ENCODE measurements around the gene TXN. TPM values are rescaled to one million over a fixed set of nuclear protein-coding genes. Genes with fewer than 3 reads are reported as not detected.
A peak's percentile ranks its signal among the peaks of the same experiment; 100 is the strongest.

The TXN gene
- total RNA-seq, 4 donors from 2014 or later = 472 to 921 (median 819) TPM

- 64 to 70% methylated on average over 1 of the region's 1 CpG for WGBS, 2 donors
- no peak overlapping the region for H3K27ac ChIP-seq
- TF ChIP-seq POLR2A (IDR thresholded peaks at IDR 0.05) (no peak), CTCF (IDR thresholded peaks at IDR 0.05) (no peak)
Observed at GRCh38 chr9:110290001-110290400, 33.7 kb upstream of the TXN start.

DNA sequence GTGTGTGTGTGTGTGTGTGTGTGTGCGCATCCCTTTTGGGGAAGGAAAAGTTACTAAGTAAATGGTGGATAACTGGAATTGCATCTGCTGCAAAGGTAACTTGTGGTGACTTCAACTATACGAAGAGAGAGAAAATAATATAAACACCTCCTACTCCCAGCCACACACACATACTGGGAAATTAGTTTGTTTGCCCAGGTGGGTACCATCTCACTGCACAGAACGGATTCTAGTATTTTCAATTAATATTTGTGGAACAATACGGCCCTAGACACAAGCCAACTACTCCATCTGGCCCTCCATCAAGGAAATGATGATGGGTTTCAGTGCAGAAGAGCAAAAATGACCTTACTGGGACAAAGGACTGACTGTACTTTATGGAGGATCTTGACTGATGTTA is 32.2 kb upstream of the TXN start:
- DNase-seq = no peak
- TF ChIP-seq CTCF (IDR thresholded peaks at IDR 0.05) (no peak), POLR2A (IDR thresholded peaks at IDR 0.05) (no peak)
- Histone ChIP-seq H3K27ac (no peak overlapping the region), H3K4me1 (peaks cover 0 to 57% (median 11%) of the 10 kb centered on the region in 3 donors), H3K27me3 (no peaks in the 10 kb centered on the region), H3K9me3 (no peaks in the 10 kb centered on the region), H3K36me3 (no peaks in the 10 kb centered on the region), H3K4me3 (no peak overlapping the region)
- 79 to 83% methylated on average over 4 of the region's 4 CpGs for WGBS, 2 donors
- intact Hi-C loops (cut with DNase I) = no loop called here

More at GRCh38 chr9:110290001-110290400, 33.7 kb upstream of the TXN start:
- no peak overlapping the region for H3K4me3 ChIP-seq
- no peaks in the 10 kb centered on the region for H3K9me3 ChIP-seq
- no peaks in the 10 kb centered on the region for H3K27me3 ChIP-seq
- intact Hi-C loops (cut with DNase I) = no loop called here
- peaks cover 0 to 58% (median 11%) of the 10 kb centered on the region in 3 donors for H3K4me1 ChIP-seq
- H3K36me3 ChIP-seq = no peaks in the 10 kb centered on the region
- no peak for DNase-seq

DNA sequence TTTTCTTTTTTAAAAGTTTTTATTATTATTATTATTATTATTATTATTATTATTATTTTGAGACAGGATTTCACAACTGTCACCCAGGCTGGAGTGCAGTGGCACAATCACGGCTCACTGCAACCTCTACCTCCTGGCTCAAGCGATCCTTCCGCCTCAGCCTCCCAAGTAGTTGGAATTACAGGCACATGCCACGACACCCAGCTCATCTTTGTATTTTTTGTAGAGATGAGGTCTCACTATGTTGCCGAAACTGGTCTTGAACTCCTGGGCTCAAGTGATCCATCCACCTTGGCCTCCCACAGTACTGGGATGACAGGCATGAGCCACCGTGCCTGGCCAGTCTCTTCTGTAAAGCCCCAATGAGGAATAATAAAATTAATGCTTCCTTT is 31.0 kb upstream of the TXN start:
- Histone ChIP-seq H3K4me3 (no peak overlapping the region), H3K9me3 (no peaks in the 10 kb centered on the region), H3K36me3 (no peaks in the 10 kb centered on the region), H3K4me1 (peaks cover 0 to 53% (median 5%) of the 10 kb centered on the region in 3 donors), H3K27me3 (no peaks in the 10 kb centered on the region), H3K27ac (peak overlapping the region in 2 of 4 donors; percentile 50 to 71)
- no peak for TF ChIP-seq POLR2A (IDR thresholded peaks at IDR 0.05)
- no peak for TF ChIP-seq CTCF (IDR thresholded peaks at IDR 0.05)
- intact Hi-C loops (cut with DNase I) = no loop called here
- DNase-seq = no peak
- 76 to 81% methylated on average over 5 to 6 of the region's 6 CpGs for WGBS, 2 donors

DNA sequence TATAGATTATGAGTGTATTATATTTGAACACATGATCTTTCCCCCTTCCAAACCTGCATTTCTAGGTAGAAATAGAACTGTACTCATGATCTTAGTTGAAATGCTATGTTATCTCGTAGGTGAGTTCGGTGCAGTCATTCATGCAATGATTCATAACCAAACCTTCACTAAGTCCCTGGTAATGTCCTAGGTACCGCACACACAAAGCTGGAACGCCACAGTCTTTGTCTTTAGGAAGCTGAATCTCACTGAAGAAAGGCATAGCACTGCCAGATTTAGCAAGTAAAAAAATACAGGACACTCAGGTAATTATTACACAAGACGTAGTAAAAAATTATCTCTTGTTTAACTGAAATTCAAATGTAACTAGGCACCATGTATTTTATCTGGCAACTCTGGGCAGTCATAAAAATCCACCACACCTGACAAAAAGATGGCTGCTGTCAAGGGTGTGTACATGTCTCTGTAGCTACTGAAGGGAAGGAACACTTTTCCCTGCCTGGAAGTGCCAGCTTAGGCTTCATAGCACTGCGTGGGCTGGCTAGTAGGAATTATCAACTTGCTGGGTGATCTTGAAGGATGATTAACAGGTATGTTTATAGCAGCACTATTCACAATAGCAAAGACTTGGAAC is 28.0 kb upstream of the TXN start:
- intact Hi-C loops (cut with DNase I) = no loop called here
- TF ChIP-seq POLR2A (IDR thresholded peaks at IDR 0.05) (no peak), CTCF (IDR thresholded peaks at IDR 0.05) (no peak)
- Histone ChIP-seq H3K9me3 (no peaks in the 10 kb centered on the region), H3K4me1 (peaks cover 0 to 40% (median 3%) of the 10 kb centered on the region in 3 donors), H3K4me3 (no peak overlapping the region), H3K27ac (peak overlapping the region; percentile 80 to 89 (median 82)), H3K36me3 (no peaks in the 10 kb centered on the region), H3K27me3 (no peaks in the 10 kb centered on the region)
- WGBS, 2 donors = 30 to 43% methylated on average over 6 of the region's 6 CpGs
- DNase-seq = no peak

GRCh38 chr9:110283751-110284150 is 27.4 kb upstream of the TXN start:
- Histone ChIP-seq H3K4me3 (no peak overlapping the region), H3K36me3 (no peaks in the 10 kb centered on the region), H3K27me3 (no peaks in the 10 kb centered on the region), H3K4me1 (peaks cover 0 to 45% (median 3%) of the 10 kb centered on the region in 3 donors), H3K27ac (peak overlapping the region; percentile 80 to 89 (median 82)), H3K9me3 (no peaks in the 10 kb centered on the region)
- intact Hi-C loops (cut with DNase I) = no loop called here
- WGBS, 2 donors = 18 to 20% methylated on average over 1 of the region's 1 CpG
- DNase-seq = no peak
- TF ChIP-seq CTCF (IDR thresholded peaks at IDR 0.05) (no peak), POLR2A (IDR thresholded peaks at IDR 0.05) (no peak)

All from esophagus squamous epithelium (tissue), 5 donors.